ENCODE results near the gene NFRKB. TPM values are rescaled to one million over a fixed set of nuclear protein-coding genes. Genes with fewer than 3 reads are reported as not detected.
A peak's percentile ranks its signal among the peaks of the same experiment; 100 is the strongest.

Gene NFRKB
- 14.6 TPM for total RNA-seq

DNA sequence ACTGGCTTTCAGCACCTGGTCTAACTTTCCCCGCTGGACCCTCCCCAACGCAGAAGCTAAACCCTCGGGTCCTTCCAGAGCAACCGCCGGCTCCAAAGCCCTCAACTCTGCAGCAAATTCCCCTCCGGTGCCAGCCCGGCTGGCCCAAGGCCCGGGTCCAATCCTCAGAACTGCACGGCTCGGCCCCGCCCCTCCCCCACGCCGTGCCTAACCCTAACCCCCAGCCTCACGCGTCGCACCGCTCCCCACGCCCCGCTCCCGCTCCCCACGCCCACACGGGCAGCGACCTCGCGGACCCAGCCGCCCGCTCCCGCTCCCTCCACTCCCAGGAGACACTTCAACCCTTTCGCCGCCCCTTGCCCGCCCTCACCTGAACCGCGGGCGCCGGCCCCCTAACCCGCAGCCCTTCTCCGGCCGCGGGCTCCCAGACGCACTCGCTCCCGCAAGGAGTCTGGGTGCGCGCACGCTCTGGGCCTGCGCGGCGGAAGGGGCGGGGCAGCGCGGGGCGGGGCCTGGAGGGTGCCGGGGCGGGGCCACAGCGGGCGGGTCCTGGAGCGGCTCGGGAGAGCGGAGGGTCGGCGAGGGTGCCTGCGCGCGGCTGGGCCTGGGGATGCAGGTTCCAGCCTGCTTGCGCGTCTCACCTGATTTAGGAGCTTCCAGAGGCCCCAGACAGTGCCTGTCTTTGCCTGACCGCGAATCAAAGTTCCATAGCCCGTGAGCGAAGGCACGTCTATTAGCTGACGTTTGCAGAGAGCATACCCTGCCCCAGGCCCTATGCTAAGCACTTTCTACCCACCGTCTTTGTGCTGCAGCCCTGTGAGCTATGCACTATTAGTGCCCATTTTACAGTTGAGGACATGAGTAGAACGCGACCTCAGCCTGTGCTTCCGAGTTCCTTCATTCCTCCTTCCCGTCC is at the start of gene NFRKB:
TSS of gene NFRKB (minus strand) at position 453 of the 916 bp plus-strand sequence. CDS start 2,729 bp downstream, outside the sequence.
- Histone ChIP-seq H3K27ac (ENCODE audit: low read depth, low read length) (peak within 1 kb of the TSS; percentile 36), H3K4me3 (ENCODE audit: low read length in 3 of 3) (peak within 1 kb of the TSS; percentile 72 to 91 (median 82)), H3K36me3 (ENCODE audit: control insufficient read depth in 3 of 3, insufficient read depth in 3 of 3, low read length in 3 of 3) (peaks cover 9 to 26% (median 24%) of the 10 kb centered on the region in 3 donors), H3K4me1 (ENCODE audit: control insufficient read depth in 3 of 3, insufficient read depth in 3 of 3, low read length in 3 of 3) (peaks cover 7 to 19% (median 18%) of the 10 kb centered on the region in 3 donors), H3K9me3 (ENCODE audit: control insufficient read depth in 3 of 3, low read length in 3 of 3) (no peaks in the 10 kb centered on the region), H3K27me3 (ENCODE audit: control insufficient read depth in 3 of 3, insufficient read depth in 3 of 3, low read length in 3 of 3) (no peaks in the 10 kb centered on the region), H3K9ac (ENCODE audit: low read depth in 1 of 3, low read length in 3 of 3) (peak within 1 kb of the TSS; percentile 81 to 87 (median 81))

GRCh38 chr11:129944696-129945095 is 49.3 kb upstream of the NFRKB start:
- Histone ChIP-seq H3K4me3 (ENCODE audit: low read length in 3 of 3) (no peak overlapping the region), H3K9me3 (ENCODE audit: control insufficient read depth in 3 of 3, low read length in 3 of 3) (no peaks in the 10 kb centered on the region), H3K9ac (ENCODE audit: low read depth in 1 of 3, low read length in 3 of 3) (no peak overlapping the region), H3K27ac (ENCODE audit: low read depth, low read length) (no peak overlapping the region), H3K36me3 (ENCODE audit: control insufficient read depth in 3 of 3, insufficient read depth in 3 of 3, low read length in 3 of 3) (peaks cover 16 to 25% (median 25%) of the 10 kb centered on the region in 3 donors), H3K4me1 (ENCODE audit: control insufficient read depth in 3 of 3, insufficient read depth in 3 of 3, low read length in 3 of 3) (no peaks in the 10 kb centered on the region), H3K27me3 (ENCODE audit: control insufficient read depth in 3 of 3, insufficient read depth in 3 of 3, low read length in 3 of 3) (no peaks in the 10 kb centered on the region)

DNA sequence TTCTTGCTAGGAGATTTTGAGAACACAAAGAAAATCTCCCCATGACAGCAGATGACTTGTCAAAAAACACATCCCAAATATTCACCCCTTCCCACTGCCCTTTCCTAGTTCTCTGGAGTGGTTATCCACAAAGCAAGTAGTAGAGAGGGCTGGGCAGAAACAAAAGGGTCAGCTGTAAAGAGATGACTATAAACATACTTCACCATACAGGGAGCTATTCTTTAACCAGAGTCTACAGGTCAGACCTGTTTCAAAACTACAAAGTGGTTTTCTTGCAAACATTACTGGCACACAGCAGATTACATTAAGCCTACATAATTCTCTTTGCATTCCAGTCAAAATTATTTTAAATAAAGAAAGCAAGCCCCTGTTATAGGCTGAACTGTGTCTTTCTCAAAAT is 47.7 kb upstream of the NFRKB start:
- Histone ChIP-seq H3K27me3 (ENCODE audit: control insufficient read depth in 3 of 3, insufficient read depth in 3 of 3, low read length in 3 of 3) (no peaks in the 10 kb centered on the region), H3K27ac (ENCODE audit: low read depth, low read length) (no peak overlapping the region), H3K4me1 (ENCODE audit: control insufficient read depth in 3 of 3, insufficient read depth in 3 of 3, low read length in 3 of 3) (no peaks in the 10 kb centered on the region), H3K4me3 (ENCODE audit: low read length in 3 of 3) (no peak overlapping the region), H3K9me3 (ENCODE audit: control insufficient read depth in 3 of 3, low read length in 3 of 3) (no peaks in the 10 kb centered on the region), H3K9ac (ENCODE audit: low read depth in 1 of 3, low read length in 3 of 3) (no peak overlapping the region), H3K36me3 (ENCODE audit: control insufficient read depth in 3 of 3, insufficient read depth in 3 of 3, low read length in 3 of 3) (peaks cover 16 to 28% (median 28%) of the 10 kb centered on the region in 3 donors)

- H3K4me1 ChIP-seq (ENCODE audit: control insufficient read depth in 3 of 3, insufficient read depth in 3 of 3, low read length in 3 of 3): no peaks in the 10 kb centered on the region
- no peaks in the 10 kb centered on the region for H3K9me3 ChIP-seq (ENCODE audit: control insufficient read depth in 3 of 3, low read length in 3 of 3)
- H3K36me3 ChIP-seq (ENCODE audit: control insufficient read depth in 3 of 3, insufficient read depth in 3 of 3, low read length in 3 of 3): peaks cover 6 to 14% (median 12%) of the 10 kb centered on the region in 3 donors
Measured at GRCh38 chr11:129939510-129939909, 44.1 kb upstream of the NFRKB start.

GRCh38 chr11:129938764-129939163 is 43.4 kb upstream of the NFRKB start:
- no peak overlapping the region for H3K4me3 ChIP-seq (ENCODE audit: low read length in 3 of 3)
- H3K27me3 ChIP-seq (ENCODE audit: control insufficient read depth in 3 of 3, insufficient read depth in 3 of 3, low read length in 3 of 3): no peaks in the 10 kb centered on the region
- H3K9me3 ChIP-seq (ENCODE audit: control insufficient read depth in 3 of 3, low read length in 3 of 3): no peaks in the 10 kb centered on the region
- no peak overlapping the region for H3K9ac ChIP-seq (ENCODE audit: low read depth in 1 of 3, low read length in 3 of 3)
- H3K4me1 ChIP-seq (ENCODE audit: control insufficient read depth in 3 of 3, insufficient read depth in 3 of 3, low read length in 3 of 3): no peaks in the 10 kb centered on the region
- H3K36me3 ChIP-seq (ENCODE audit: control insufficient read depth in 3 of 3, insufficient read depth in 3 of 3, low read length in 3 of 3): peaks cover 5 to 14% (median 12%) of the 10 kb centered on the region in 3 donors
- no peak overlapping the region for H3K27ac ChIP-seq (ENCODE audit: low read depth, low read length)

More at GRCh38 chr11:129939510-129939909, 44.1 kb upstream of the NFRKB start:
- H3K27me3 ChIP-seq (ENCODE audit: control insufficient read depth in 3 of 3, insufficient read depth in 3 of 3, low read length in 3 of 3): no peaks in the 10 kb centered on the region
- H3K27ac ChIP-seq (ENCODE audit: low read depth, low read length): no peak overlapping the region
- no peak overlapping the region for H3K4me3 ChIP-seq (ENCODE audit: low read length in 3 of 3)
- H3K9ac ChIP-seq (ENCODE audit: low read depth in 1 of 3, low read length in 3 of 3): no peak overlapping the region

- Histone ChIP-seq H3K4me3 (ENCODE audit: low read length in 3 of 3) (no peak overlapping the region), H3K9me3 (ENCODE audit: control insufficient read depth in 3 of 3, low read length in 3 of 3) (no peaks in the 10 kb centered on the region), H3K27me3 (ENCODE audit: control insufficient read depth in 3 of 3, insufficient read depth in 3 of 3, low read length in 3 of 3) (no peaks in the 10 kb centered on the region), H3K4me1 (ENCODE audit: control insufficient read depth in 3 of 3, insufficient read depth in 3 of 3, low read length in 3 of 3) (no peaks in the 10 kb centered on the region), H3K27ac (ENCODE audit: low read depth, low read length) (no peak overlapping the region), H3K36me3 (ENCODE audit: control insufficient read depth in 3 of 3, insufficient read depth in 3 of 3, low read length in 3 of 3) (peaks cover 8 to 17% (median 14%) of the 10 kb centered on the region in 3 donors), H3K9ac (ENCODE audit: low read depth in 1 of 3, low read length in 3 of 3) (no peak overlapping the region)
Measured at GRCh38 chr11:129937592-129938238, 42.3 kb upstream of the NFRKB start.

DNA sequence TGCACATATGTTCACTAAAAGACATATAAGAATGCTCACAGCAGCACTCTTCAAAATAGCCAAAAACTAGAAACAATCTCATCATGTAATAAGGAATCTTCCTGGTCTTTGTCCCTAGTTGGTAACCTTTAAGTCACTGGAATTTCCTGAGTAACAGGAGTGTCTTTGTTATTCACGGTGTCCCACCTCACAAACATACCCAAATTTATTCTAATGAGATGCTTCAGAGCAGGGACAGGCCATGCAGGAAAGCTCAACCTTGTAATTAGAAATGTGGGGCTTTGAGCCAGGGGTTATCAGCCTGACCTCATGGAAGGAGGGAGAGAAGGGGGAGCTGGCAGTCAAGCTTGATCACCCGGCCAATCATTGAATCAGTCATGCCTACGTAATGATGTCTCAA is 40.3 kb upstream of the NFRKB start:
- no peaks in the 10 kb centered on the region for H3K4me1 ChIP-seq (ENCODE audit: control insufficient read depth in 3 of 3, insufficient read depth in 3 of 3, low read length in 3 of 3)
- H3K9me3 ChIP-seq (ENCODE audit: control insufficient read depth in 3 of 3, low read length in 3 of 3): no peaks in the 10 kb centered on the region
- no peak overlapping the region for H3K27ac ChIP-seq (ENCODE audit: low read depth, low read length)
- H3K27me3 ChIP-seq (ENCODE audit: control insufficient read depth in 3 of 3, insufficient read depth in 3 of 3, low read length in 3 of 3): no peaks in the 10 kb centered on the region
- H3K4me3 ChIP-seq (ENCODE audit: low read length in 3 of 3): no peak overlapping the region
- peaks cover 9 to 16% (median 13%) of the 10 kb centered on the region in 3 donors for H3K36me3 ChIP-seq (ENCODE audit: control insufficient read depth in 3 of 3, insufficient read depth in 3 of 3, low read length in 3 of 3)
- no peak overlapping the region for H3K9ac ChIP-seq (ENCODE audit: low read depth in 1 of 3, low read length in 3 of 3)

DNA sequence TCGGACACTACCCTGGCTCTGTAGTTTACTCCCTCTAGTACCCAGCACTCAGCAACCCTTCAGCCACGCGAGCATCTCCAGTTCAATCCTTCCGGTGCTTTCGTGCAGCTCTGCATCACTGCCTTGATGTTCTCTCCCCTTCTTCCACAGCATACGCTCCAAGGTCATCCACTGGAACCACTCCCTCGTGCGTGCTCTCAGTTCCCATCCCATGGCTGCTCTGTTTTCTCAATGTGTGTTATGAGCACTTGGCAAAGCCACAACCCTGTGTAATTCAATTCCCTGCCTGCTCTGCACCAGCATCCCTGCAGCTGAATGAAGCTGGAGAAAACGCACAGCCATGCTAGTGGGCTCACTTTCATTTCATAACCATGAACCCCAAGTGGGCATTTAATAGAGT is 38.5 kb upstream of the NFRKB start:
- Histone ChIP-seq H3K27me3 (ENCODE audit: control insufficient read depth in 3 of 3, insufficient read depth in 3 of 3, low read length in 3 of 3) (no peaks in the 10 kb centered on the region), H3K9me3 (ENCODE audit: control insufficient read depth in 3 of 3, low read length in 3 of 3) (no peaks in the 10 kb centered on the region), H3K4me3 (ENCODE audit: low read length in 3 of 3) (no peak overlapping the region), H3K9ac (ENCODE audit: low read depth in 1 of 3, low read length in 3 of 3) (no peak overlapping the region), H3K27ac (ENCODE audit: low read depth, low read length) (no peak overlapping the region), H3K36me3 (ENCODE audit: control insufficient read depth in 3 of 3, insufficient read depth in 3 of 3, low read length in 3 of 3) (peaks cover 15 to 26% (median 24%) of the 10 kb centered on the region in 3 donors), H3K4me1 (ENCODE audit: control insufficient read depth in 3 of 3, insufficient read depth in 3 of 3, low read length in 3 of 3) (no peaks in the 10 kb centered on the region)

DNA sequence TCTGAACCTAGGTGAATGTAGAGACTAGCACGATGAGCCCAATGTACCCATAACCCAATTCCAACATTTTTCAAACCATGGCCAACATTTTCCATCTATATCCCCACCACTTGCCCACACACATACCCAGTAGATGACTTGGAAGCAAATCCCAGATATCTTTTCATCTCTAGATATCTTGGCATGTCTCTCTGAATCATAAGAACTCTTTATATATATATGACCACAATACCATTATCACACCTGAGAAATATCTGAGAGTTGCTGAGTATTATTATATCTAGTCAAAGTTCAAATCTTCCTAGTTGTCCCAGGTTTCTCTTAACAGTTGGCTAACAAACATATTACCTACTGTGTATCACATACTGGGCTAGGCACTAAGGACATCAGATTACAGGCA is 37.9 kb upstream of the NFRKB start:
- no peak overlapping the region for H3K4me3 ChIP-seq (ENCODE audit: low read length in 3 of 3)
- H3K27ac ChIP-seq (ENCODE audit: low read depth, low read length): no peak overlapping the region
- no peaks in the 10 kb centered on the region for H3K9me3 ChIP-seq (ENCODE audit: control insufficient read depth in 3 of 3, low read length in 3 of 3)
- H3K4me1 ChIP-seq (ENCODE audit: control insufficient read depth in 3 of 3, insufficient read depth in 3 of 3, low read length in 3 of 3): no peaks in the 10 kb centered on the region
- peaks cover 15 to 26% (median 24%) of the 10 kb centered on the region in 3 donors for H3K36me3 ChIP-seq (ENCODE audit: control insufficient read depth in 3 of 3, insufficient read depth in 3 of 3, low read length in 3 of 3)
- no peak overlapping the region for H3K9ac ChIP-seq (ENCODE audit: low read depth in 1 of 3, low read length in 3 of 3)
- no peaks in the 10 kb centered on the region for H3K27me3 ChIP-seq (ENCODE audit: control insufficient read depth in 3 of 3, insufficient read depth in 3 of 3, low read length in 3 of 3)
